GM18870 (cell line): ENCODE data around the gene KRT26.
"Not testable (repeated sequence)": the region's sequence is repeated elsewhere in the genome, so short reads cannot be mapped to it uniquely, and the experiment has no call there.

Experiments
- ATAC-seq: cut with Tn5 transposase; IDR thresholded peaks from one replicate; pipeline ENCODE4 v1.9.1; 2021; ENCODE audit warnings: moderate library complexity; ENCODE audit not compliant: unreplicated experiment

The KRT26 gene

DNA sequence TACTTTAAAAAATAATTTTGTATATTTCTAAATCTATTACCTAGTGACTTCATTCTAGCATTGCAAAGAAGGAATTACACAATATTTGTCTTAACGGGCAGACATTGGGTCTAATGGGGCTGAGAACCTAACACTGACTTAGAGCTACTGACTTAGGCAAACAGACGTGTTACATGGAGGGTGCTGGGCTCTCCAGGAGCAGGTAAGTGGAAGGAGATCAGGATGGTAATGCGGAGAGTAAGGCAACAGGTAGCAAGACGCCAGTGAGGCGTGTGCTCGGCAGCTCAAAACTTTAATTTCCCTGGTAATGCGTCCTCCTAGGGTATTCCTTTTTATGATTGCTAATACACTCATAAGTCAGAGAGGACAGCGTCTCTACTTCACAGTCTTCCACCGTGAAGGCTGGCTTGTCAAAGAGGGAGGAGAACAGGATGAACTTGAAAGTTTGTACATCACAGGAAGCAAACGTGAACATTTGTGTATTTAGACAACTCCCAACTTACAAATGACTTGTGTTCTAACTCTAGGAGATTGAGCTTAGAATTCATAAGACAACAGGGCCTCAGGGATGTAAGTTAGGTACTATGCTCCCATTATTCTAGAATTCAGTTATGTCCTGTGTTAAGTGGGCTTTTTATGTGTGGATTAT, 23.1 kb upstream of the KRT26 start:
- no peak for ATAC-seq

DNA sequence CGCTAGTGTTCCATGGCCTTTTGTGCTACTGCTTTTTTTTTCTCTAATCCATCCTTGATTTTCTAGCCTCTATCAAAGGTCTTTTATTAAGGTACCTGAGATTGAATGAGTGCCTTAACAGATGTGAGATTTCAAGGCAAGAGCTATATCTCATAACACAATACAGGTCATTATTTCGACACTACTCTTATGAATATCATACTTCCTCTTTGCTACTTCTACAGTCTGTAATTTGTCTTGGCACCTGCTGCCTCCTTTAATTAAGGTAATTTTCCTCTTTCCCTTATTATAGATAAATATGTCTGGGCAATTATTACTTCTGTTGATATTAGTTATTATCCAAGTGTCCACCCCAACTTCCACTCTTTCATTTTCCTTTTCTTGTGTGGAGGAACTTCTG, 22.5 kb upstream of the KRT26 start:
- no peak for ATAC-seq

DNA sequence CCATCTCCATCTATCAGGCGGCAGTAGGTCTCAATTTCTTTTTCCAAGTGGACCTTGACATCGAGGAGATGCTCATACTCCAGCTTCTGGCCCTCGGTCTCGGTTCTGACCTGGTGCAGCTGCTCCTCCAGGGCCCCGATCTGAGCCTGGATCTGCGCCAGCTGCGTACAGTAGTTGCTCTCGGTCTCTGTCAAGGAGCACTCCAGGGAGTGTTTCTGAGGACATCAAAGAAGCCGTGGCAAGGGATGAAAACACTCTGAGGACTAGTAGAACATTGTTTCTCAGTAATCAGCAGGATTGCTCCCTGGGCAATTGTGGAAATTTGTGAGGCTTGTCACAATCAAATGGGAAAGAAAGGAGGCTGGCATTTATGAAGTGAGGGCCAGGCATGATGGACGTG, 21.8 kb upstream of the KRT26 start:
- no peak for ATAC-seq

DNA sequence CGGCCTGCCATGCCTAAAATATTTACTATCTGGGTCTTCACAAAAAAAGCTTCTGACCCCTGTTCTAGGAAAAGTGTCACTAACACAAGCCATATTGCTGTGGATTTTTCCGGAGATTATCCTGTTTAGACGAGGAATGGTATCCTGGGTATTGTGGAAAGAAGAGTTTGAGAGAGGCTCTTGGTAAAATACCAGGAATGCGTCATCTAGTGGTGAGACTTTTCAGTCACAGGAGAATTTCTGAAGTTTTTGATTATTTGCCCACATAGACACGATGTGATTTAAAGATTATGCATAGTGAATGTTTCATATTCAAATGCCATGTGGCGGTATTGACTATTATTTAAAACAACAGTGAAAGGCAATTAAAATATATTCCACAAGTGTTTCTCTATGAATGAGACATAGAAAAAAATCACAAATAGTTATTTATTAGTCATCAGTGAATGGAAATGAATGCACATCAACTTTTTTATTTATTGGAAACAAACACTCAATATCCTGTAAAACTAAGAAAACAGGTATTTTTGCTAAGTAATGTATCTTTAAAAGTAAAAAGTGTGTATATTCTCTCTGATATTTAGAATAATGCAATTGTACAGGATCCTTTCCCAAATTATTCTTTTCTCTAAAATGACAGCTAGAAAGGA, 19.9 kb upstream of the KRT26 start:
- no peak for ATAC-seq

DNA sequence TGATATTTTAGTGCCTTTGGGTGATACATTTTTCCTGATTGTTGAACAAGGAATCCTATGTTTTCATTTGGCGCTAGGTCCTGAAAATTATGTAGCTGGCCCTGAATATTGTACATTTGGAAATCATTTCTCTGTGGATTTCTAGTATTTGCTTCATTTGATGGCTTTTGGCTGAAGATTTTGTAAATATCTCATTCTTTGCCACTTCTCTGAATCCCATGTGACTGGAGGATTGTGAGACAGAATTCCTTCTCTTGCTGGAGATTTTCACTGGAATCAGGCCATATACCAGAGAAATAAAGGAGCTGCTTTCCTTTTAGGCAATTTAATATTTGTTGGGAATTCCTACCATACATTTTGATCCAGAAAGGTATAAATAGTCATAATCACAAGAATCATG, 19.1 kb upstream of the KRT26 start:
- no peak for ATAC-seq

DNA sequence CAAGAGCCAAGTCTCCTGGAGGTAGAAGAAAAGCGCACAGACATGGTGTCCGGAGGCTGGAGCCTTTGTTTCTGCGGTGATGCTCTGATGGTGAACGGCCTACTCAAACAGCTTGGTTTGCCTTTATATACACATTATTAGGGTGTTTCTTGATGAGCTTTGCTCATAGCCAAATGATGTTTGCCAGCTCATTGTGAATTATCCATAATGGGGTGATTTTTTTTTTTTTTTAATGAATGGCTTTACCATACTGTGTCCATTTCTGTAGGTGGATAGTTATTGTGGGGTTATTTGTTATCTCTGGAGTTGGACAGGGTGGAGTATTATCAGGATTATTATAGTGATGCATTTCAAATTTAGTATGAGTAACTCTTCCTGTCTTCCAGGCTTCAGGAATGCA, 10.4 kb upstream of the KRT26 start, which contains the start of gene KRT27:
Gene KRT27, minus strand, starts transcription at position 101 of the 400 bp plus-strand sequence. Its CDS starts 57 bp downstream, at position 44.
- no peak for ATAC-seq

DNA sequence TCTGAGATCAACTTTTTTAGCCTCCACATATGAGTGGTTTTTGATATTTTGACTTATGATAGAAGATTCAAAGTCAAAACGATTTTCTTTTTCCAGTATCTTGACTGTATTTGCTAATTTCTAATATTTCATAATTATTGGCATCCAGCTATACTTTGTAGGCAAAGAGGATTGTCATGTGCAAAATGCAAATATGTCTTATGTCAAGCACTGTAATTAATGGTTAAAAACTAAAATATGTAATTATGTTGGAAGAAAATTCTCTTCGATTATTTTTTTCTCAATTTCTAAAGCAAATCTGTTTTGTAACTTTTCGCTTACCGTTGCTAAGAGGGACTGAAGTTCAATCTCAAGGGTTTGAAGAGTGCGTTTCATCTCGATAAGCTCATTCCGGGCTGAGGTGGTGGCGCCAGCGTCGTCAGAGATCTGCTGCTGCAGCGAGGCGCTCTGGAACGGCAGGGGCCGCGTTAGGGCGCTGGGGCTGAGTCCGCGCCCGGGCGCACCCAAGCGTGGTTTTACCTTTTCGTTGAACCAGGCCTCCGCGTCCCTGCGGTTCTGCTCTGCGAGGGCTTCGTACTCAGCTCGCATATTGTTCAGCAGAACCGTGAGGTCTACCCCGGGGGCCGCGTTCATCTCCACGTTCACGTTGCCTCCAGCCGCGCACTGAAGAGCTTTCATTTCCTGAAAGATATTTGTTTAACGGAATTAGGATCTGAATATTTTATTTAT, 7.3 kb upstream of the KRT26 start:
- no peak for ATAC-seq

DNA sequence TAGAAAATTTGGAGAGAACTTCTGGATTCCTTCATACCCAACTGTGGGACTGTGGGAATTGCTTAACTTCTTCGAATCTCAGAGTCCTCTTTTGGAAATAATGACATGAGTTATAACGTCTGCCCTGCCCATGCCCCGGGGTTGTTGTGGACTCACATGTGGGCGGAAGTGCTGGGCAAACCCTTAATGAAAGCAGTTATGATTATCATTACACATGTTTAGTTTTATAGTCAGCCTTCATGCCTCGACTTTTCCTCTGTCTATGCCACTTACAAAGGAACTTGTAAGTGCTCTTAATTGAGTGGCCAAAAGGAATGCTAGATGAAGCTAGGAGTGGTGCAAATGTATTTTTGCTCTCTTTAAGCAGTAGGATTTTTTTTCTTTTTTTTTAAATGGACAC, 6.5 kb upstream of the KRT26 start:
- ATAC-seq: no peak

DNA sequence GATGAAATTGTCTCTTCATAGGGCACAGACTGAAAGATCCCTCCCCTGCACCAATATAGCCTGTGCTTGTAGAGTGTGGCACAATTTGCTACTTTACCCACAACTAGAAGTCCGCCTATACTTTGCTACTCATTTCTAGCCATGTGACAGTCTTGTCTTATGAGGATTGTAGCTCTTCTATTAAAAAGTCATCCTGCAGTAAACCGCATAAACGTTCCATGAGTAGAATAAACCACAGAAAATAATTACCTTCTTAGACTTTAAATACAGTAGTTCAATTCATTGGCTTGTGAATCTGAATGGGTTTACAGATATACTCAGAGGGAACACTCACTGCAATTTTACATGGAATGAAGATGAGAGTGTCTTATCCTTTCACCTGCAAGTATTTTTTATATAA, 6.0 kb upstream of the KRT26 start:
- no peak for ATAC-seq

DNA sequence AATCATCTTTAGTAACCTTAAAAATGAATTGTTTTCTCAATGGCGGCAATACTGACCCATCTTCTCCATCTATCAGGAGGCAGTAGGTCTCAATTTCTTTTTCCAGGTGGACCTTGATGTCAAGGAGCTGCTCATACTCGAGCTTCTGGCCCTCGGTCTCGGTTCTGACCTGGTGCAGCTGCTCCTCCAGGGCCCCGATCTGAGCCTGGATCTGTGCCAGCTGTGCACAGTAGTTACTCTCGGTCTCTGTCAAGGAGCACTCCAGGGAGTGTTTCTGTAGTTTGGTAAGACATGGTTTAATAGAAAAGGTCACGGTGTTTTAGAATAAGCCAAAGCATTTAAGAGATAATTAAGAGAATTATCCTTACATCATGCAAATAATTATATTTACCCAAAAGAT, 5.5 kb upstream of the KRT26 start:
- no peak for ATAC-seq

DNA sequence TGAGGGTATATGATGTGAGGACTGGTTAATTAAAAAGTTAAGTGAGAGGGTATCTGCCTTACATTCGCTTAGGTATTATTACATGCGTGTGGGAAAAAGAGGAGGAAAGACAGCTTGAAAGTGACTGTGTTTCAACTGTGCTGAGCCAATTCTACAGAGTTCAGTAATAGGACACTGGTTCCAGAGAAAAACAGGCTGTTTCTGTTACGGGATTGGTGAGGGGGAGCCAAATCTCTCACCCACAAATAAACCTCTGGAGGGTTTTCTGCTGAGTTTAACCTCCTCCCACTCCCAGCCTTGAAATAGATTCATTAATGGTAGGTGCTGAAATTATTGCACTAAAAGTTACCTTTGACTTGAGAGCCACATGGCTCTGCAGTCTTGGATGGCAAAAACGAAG, 3.9 kb upstream of the KRT26 start:
- no peak for ATAC-seq

DNA sequence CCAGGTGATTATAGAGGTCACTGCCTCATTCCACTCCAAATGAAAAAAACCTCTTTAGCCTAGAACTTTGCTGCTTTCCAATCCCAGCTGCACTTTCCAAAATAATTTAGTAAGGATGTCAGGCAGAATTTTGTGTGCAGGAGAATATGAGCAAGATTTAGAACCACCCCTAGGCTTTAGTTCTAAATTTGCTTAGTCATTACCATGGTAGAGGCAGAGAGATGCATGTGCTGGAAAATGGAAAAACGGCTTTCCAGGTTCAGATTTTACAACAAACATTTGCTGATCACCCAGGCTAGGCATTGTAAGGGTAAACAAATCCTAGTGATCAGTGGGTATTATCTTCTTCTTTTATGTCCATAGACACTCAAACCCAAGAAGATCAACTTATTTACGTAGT, 6.3 kb downstream of the KRT26 start:
- no peak for ATAC-seq

DNA sequence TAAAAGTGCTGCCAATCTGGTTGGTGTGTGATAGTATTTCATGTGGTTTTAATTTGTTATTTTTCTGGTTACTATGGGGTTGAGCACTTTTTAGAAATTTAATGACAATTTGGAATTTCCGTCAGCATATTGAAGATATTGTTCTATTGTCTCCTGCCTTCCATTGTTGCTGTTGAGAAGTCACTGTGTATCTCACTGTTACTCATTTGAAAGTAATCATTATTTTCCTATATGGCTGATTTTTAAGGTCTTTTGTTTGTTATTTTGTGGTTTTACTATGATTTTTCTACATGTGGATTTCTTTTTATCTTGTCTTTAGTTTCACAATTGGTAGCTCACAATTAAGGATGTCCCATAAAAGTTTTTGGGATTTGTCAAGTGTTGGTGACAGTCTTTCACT, 8.2 kb downstream of the KRT26 start:
- no peak for ATAC-seq

DNA sequence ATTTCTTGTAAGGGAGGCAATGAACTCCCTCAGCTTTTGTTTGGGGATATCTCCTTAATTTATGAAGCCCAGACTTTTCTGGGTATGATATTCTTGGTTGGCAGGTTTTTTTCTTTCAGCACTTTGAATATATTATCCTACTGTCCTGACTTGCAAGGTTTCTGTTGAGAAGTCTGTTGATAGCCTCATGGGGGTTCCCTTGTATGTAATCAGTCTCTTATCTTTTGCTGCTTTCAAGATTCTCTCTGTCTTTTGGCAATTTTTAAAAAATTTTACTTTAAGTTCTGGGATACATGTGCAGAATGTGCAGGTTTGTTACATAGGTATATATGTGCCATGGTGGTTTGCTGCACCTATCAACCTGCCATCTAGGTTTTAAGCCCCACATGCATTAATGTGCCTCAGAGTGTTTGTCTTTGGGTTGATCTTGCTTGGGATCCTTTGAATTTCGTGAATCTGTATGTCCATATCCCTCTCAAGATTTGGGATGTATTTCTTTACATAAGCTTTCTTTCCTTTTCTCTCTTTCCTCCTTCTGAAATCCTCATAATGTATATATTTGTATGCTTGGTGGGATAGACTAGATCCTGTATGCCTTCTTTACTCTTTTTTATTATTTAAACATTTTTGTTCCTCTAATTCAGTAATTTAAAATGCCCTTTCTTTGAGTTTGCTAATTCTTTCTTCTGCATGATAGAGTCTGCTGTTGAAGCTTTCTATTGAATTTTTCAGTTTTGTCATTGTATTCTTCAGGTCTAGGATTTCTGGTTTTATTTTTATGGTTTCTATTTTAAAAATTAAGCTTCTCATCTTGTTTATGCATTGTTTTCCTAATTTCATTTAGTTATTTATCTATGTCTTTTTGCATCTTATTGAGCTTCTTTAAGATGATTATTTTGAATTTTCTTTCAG, 11.6 kb downstream of the KRT26 start:
- ATAC-seq: no peak

DNA sequence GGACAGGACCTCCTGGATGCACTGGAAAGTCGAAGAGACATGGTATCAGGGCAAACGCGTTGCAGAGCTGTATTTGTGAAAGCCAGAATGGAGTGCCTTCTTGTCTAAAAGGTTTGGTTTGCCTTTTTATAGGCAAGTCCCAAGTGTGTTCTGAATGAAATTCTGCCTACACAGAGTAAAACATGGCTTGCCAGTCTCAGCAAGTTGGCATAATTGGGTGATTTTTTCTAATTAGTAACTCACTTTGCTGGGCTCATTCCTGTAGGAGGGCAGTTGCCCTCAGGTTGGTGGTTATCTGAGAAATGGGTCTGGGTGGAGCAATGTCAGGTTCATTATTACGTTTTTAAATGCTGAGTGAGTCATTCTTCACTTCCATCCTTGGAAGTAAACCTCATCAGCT, 16.8 kb downstream of the KRT26 start, which contains the start of gene KRT25:
Gene KRT25, minus strand, starts transcription at position 101 of the 400 bp plus-strand sequence. Its CDS starts 60 bp downstream, at position 41.
- no peak for ATAC-seq

DNA sequence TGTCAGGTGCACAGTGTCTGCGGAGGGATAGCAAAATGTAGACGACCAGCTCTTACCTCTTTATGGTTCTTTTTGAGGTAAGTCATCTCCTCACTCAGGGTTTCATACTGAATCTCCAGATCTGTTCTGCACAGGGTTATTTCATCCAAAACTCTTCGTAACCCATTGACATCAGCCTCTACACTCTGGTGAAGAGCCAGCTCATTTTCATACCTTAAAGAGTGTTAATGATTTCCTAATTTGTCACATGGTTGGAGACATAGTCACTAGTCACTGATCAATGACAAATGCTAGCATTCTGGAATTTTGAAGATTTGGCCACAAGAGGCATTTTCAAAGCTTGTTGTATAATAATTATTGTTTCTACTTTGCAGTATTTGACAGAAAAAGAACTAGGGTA, 18.2 kb downstream of the KRT26 start:
- no peak for ATAC-seq

DNA sequence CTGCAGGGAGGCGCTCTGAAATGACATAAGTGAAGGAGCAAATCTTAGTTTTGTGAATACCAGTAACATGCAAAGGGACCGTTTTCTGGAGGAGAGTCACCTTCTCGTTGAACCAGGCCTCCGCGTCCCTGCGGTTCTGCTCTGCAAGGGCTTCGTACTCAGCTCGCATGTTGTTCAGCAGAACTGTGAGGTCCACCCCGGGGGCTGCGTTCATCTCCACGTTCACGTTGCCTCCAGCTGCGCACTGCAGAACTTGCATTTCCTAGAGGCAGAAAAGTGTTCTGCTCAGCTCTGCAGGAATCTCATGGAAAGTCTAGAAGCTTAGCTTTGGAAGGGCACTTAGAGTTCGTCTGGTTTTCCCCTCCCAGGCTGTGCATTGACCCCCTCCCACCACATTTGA, 20.9 kb downstream of the KRT26 start:
- ATAC-seq: no peak

DNA sequence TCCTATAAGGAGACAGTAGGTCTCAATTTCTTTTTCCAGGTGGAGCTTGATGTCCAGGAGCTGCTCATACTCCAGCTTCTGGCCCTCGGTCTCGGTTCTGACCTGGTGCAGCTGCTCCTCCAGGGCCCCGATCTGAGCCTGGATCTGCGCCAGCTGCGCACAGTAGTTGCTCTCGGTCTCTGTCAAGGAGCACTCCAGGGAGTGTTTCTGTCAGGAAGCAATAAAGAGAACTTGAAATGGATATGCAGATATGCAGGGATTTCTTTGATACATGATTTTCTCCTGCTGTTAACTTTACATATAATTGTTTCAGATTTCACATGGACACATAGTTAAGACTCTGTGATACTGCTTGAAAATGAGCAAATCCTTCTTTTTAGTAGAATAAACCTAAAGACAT, 21.6 kb downstream of the KRT26 start:
- ATAC-seq: no peak

DNA sequence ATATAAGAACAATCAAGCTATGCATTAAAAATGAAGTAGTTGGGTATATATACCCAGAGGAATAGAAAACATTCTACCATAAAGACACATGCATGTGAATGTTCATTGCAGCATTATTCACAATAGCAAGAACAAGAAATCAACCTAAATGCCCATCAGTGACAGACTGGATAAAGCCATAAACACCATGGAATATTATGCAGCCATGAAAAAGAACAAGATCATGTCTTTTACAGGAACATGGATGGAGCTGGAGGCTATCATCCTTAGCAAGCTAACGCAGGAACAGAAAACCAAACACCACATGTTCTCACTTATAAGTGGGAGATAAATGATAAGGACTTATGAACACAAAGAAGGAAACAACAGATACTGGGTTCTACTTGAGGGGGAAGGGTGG, 23.3 kb downstream of the KRT26 start:
- not testable (repeated sequence) for ATAC-seq

DNA sequence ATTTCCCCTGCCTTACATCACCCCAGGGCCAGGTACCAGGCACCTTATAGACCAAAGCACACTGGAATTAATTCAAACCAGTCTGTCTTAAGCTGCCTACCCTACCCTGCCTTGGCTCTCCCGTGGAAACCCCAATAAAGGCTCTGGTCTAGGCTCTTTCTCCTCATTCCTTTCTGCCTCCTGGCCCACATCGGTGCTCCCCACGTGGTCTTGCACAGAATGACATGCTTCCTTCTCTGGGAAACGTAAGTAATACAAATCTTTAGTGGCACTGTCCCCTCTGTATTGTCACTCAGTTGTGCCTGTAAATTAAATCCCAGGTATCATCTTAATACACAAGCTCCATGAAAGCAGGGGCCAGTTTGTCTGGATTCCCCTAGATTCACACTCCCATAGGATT, 33.4 kb downstream of the KRT26 start:
- no peak for ATAC-seq

DNA sequence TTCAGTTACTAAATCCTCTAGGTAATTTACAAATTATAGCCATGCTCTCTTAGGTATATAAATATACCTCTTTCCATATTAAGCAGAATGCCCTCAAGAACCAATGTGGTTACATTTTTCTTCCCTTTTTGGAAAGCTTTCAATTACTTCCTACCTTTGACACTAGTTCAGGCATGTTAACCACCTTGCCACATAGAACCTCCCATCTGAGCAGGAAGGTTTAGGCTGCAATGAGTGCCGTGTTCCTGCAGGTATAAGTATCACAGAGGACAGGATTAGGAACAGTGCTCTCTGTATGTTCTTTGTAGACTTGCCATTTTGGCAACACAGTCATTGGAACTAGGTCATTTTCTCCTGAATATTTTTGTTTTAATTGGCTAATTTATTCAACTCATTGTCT, 37.0 kb downstream of the KRT26 start:
- ATAC-seq: no peak
